Limb (tissue), 2 donors: ENCODE results near the gene HOXC11.

ENCODE experiments used
- DNase-seq, 2 donors: peaks; one replicate each; pipeline ENCODE4 v3.0.0-alpha.2; 2016; ENCODE audit errors: extremely low spot score in 2 of 2

HOXC11 gene

GRCh38 chr12:54009171-54010052 lies 36.5 kb downstream of the HOXC11 start:
- DNase-seq, result peak in 1 of 2 donors; percentile 77

- DNase-seq, result no peak
Observed at GRCh38 chr12:54010053-54010971, 37.4 kb downstream of the HOXC11 start.

- no peak for DNase-seq
Observed at GRCh38 chr12:54010972-54011664, 38.2 kb downstream of the HOXC11 start.

- DNase-seq, result no peak
Observed at GRCh38 chr12:54011665-54012532, 39.0 kb downstream of the HOXC11 start.

- DNase-seq, result no peak
Observed at GRCh38 chr12:54012631-54013409, 39.9 kb downstream of the HOXC11 start.

GRCh38 chr12:54014377-54015017 lies 41.6 kb downstream of the HOXC11 start:
- DNase-seq, result no peak

- no peak for DNase-seq
Observed at GRCh38 chr12:54015018-54015931, 42.3 kb downstream of the HOXC11 start.

GRCh38 chr12:54016051-54016450 lies 43.1 kb downstream of the HOXC11 start:
- DNase-seq, result no peak

GRCh38 chr12:54016478-54016964 lies 43.6 kb downstream of the HOXC11 start:
- DNase-seq, result peak; percentile 64 to 79

GRCh38 chr12:54017027-54017788 lies 44.3 kb downstream of the HOXC11 start:
- DNase-seq, result peak in 1 of 2 donors; percentile 70

- DNase-seq, result peak; percentile 89 to 93
Observed at GRCh38 chr12:54017878-54018467, 45.0 kb downstream of the HOXC11 start.

- peak in 1 of 2 donors; percentile 79 for DNase-seq
Observed at GRCh38 chr12:54018468-54018984, 45.6 kb downstream of the HOXC11 start.

- DNase-seq, result peak in 1 of 2 donors; percentile 72
Observed at GRCh38 chr12:54019091-54019811, 46.3 kb downstream of the HOXC11 start.

- DNase-seq, result no peak
Observed at GRCh38 chr12:54019924-54020590, 47.1 kb downstream of the HOXC11 start.
